ENCODE results near the gene TGFA. TPM values are rescaled to one million over a fixed set of nuclear protein-coding genes. Genes with fewer than 3 reads are reported as not detected.

Gene TGFA
- total RNA-seq, 1 donor from 2014 or later = not detected

DNA sequence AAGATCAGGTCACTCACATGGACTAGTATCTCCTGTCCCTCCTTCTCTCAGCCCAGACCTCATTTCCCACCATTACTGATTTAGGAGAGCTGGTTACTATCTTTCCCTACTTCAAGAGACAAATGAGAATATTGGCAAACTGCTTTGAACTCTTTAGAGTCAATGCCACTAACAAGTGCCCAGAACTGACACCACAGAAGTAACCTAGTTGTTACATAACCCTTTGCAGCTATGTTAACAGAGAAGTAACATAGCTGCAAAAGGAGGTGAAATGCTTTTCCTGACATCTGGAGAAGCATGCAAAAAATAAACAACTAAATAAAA is 30.0 kb downstream of the TGFA start:
- no peaks in the 10 kb centered on the region for H3K4me1 Mint-ChIP-seq
- no peak overlapping the region for H3K27ac ChIP-seq
- no peaks in the 10 kb centered on the region for H3K4me1 ChIP-seq
- no peak overlapping the region for H3K9ac ChIP-seq
- H3K27me3 ChIP-seq = no peaks in the 10 kb centered on the region
- H3K27ac Mint-ChIP-seq = peak overlapping the region; percentile 6
- no peak overlapping the region for H3K4me3 Mint-ChIP-seq
- H3K9me3 ChIP-seq (ENCODE audit: low read depth) = no peaks in the 10 kb centered on the region
- no peaks in the 10 kb centered on the region for H3K36me3 ChIP-seq
- H3K27me3 Mint-ChIP-seq (ENCODE audit: insufficient read depth, low read depth) = peaks cover 2% of the 10 kb centered on the region
- H3K36me3 Mint-ChIP-seq = no peaks in the 10 kb centered on the region
- no peaks in the 10 kb centered on the region for H3K79me2 ChIP-seq (ENCODE audit: low read depth)
- no peaks in the 10 kb centered on the region for H4K20me1 ChIP-seq (ENCODE audit: low read depth)
- no peak for DNase-seq (ENCODE audit: low spot score)
- H3K4me2 ChIP-seq = no peak overlapping the region
- no peak overlapping the region for H2AFZ ChIP-seq (replicated peaks)
- H3K9me3 Mint-ChIP-seq = no peaks in the 10 kb centered on the region
- H3K4me3 ChIP-seq = no peak overlapping the region
- TF ChIP-seq EZH2phosphoT487 (IDR thresholded peaks at IDR 0.05) (no peak), EZH2 (IDR thresholded peaks at IDR 0.05) (no peak)
- TF ChIP-seq, protein P1, sequence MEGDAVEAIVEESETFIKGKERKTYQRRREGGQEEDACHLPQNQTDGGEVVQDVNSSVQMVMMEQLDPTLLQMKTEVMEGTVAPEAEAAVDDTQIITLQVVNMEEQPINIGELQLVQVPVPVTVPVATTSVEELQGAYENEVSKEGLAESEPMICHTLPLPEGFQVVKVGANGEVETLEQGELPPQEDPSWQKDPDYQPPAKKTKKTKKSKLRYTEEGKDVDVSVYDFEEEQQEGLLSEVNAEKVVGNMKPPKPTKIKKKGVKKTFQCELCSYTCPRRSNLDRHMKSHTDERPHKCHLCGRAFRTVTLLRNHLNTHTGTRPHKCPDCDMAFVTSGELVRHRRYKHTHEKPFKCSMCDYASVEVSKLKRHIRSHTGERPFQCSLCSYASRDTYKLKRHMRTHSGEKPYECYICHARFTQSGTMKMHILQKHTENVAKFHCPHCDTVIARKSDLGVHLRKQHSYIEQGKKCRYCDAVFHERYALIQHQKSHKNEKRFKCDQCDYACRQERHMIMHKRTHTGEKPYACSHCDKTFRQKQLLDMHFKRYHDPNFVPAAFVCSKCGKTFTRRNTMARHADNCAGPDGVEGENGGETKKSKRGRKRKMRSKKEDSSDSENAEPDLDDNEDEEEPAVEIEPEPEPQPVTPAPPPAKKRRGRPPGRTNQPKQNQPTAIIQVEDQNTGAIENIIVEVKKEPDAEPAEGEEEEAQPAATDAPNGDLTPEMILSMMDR (IDR thresholded peaks at IDR 0.05) = no peak
- H3F3A ChIP-seq (ENCODE audit: low read depth) = no peaks in the 10 kb centered on the region

GRCh38 chr2:70522627-70523026 is 31.0 kb downstream of the TGFA start:
- no peak overlapping the region for H3K9ac ChIP-seq
- no peak overlapping the region for H3K4me3 Mint-ChIP-seq
- no peak overlapping the region for H3K4me3 ChIP-seq
- H3K4me1 Mint-ChIP-seq = no peaks in the 10 kb centered on the region
- H3F3A ChIP-seq (ENCODE audit: low read depth) = no peaks in the 10 kb centered on the region
- no peaks in the 10 kb centered on the region for H3K9me3 ChIP-seq (ENCODE audit: low read depth)
- peaks cover 6% of the 10 kb centered on the region for H3K27me3 Mint-ChIP-seq (ENCODE audit: insufficient read depth, low read depth)
- H3K4me2 ChIP-seq = no peak overlapping the region
- no peaks in the 10 kb centered on the region for H3K9me3 Mint-ChIP-seq
- no peaks in the 10 kb centered on the region for H4K20me1 ChIP-seq (ENCODE audit: low read depth)
- no peak for DNase-seq (ENCODE audit: low spot score)
- no peaks in the 10 kb centered on the region for H3K4me1 ChIP-seq
- H3K27ac ChIP-seq = no peak overlapping the region
- no peak for TF ChIP-seq EZH2phosphoT487 (IDR thresholded peaks at IDR 0.05)
- H3K36me3 Mint-ChIP-seq = no peaks in the 10 kb centered on the region
- no peaks in the 10 kb centered on the region for H3K79me2 ChIP-seq (ENCODE audit: low read depth)
- no peaks in the 10 kb centered on the region for H3K27me3 ChIP-seq
- no peak overlapping the region for H2AFZ ChIP-seq (replicated peaks)
- no peak overlapping the region for H3K27ac Mint-ChIP-seq
- H3K36me3 ChIP-seq = no peaks in the 10 kb centered on the region

DNA sequence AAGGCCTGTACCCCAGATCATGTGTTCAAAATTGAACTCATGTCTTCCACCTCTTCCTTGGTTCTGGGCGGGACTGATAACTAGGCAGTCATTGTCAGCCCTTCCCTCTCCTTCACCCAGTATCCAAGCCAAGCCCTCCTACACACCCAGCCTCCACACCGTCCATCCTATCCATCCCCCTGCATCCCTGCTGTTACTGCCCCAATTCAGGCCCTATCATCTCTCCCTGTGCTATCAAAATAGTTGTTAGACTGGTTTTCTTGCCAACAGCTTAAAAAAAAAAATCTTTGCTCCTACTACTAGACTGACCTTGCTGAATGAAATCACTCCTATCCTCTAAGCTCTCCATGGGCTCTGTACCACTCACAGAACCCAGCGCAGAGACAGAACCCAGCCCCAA is 32.8 kb downstream of the TGFA start:
- Histone ChIP-seq H3K4me2 (no peak overlapping the region), H3K27me3 (no peaks in the 10 kb centered on the region), H3K36me3 (no peaks in the 10 kb centered on the region), H2AFZ (replicated peaks) (no peak overlapping the region), H3K9me3 (ENCODE audit: low read depth) (no peaks in the 10 kb centered on the region), H4K20me1 (ENCODE audit: low read depth) (no peaks in the 10 kb centered on the region), H3K9ac (no peak overlapping the region), H3K79me2 (ENCODE audit: low read depth) (no peaks in the 10 kb centered on the region), H3K27ac (no peak overlapping the region), H3K4me1 (no peaks in the 10 kb centered on the region), H3K4me3 (no peak overlapping the region), H3F3A (ENCODE audit: low read depth) (no peaks in the 10 kb centered on the region)
- Mint-ChIP-seq H3K36me3 (no peaks in the 10 kb centered on the region), H3K9me3 (no peaks in the 10 kb centered on the region), H3K27ac (no peak overlapping the region), H3K27me3 (ENCODE audit: insufficient read depth, low read depth) (peaks cover 7% of the 10 kb centered on the region), H3K4me1 (no peaks in the 10 kb centered on the region), H3K4me3 (peak overlapping the region; percentile 0)
- DNase-seq (ENCODE audit: low spot score) = no peak
- TF ChIP-seq, protein P1 (IDR thresholded peaks at IDR 0.05) = no peak
- no peak for TF ChIP-seq EZH2phosphoT487 (IDR thresholded peaks at IDR 0.05)
- no peak for TF ChIP-seq EZH2 (IDR thresholded peaks at IDR 0.05)

- no peaks in the 10 kb centered on the region for H3K27me3 ChIP-seq
- DNase-seq (ENCODE audit: low spot score) = no peak
Measured at GRCh38 chr2:70519453-70519852, 34.2 kb downstream of the TGFA start.

More at GRCh38 chr2:70519453-70519852, 34.2 kb downstream of the TGFA start:
- Histone ChIP-seq H3F3A (ENCODE audit: low read depth) (no peaks in the 10 kb centered on the region), H3K9me3 (ENCODE audit: low read depth) (no peaks in the 10 kb centered on the region), H3K4me3 (no peak overlapping the region), H3K79me2 (ENCODE audit: low read depth) (no peaks in the 10 kb centered on the region), H2AFZ (replicated peaks) (no peak overlapping the region), H3K9ac (no peak overlapping the region), H3K4me2 (no peak overlapping the region), H4K20me1 (ENCODE audit: low read depth) (no peaks in the 10 kb centered on the region), H3K27ac (no peak overlapping the region), H3K4me1 (no peaks in the 10 kb centered on the region), H3K36me3 (no peaks in the 10 kb centered on the region)
- H3K27me3 Mint-ChIP-seq (ENCODE audit: insufficient read depth, low read depth) = peaks cover 7% of the 10 kb centered on the region
- H3K4me1 Mint-ChIP-seq = no peaks in the 10 kb centered on the region
- no peak overlapping the region for H3K4me3 Mint-ChIP-seq
- no peaks in the 10 kb centered on the region for H3K36me3 Mint-ChIP-seq
- no peak overlapping the region for H3K27ac Mint-ChIP-seq
- H3K9me3 Mint-ChIP-seq = no peaks in the 10 kb centered on the region
- TF ChIP-seq, protein P1 (IDR thresholded peaks at IDR 0.05) = no peak
- TF ChIP-seq EZH2phosphoT487 (IDR thresholded peaks at IDR 0.05) (no peak), EZH2 (IDR thresholded peaks at IDR 0.05) (no peak)
